Vagina (tissue), 2 donors: ENCODE measurements around the gene PHOSPHO1. TPM values are rescaled to one million over a fixed set of nuclear protein-coding genes. Genes with fewer than 3 reads are reported as not detected.

Source experiments
- DNase-seq, 2 donors: peaks; one replicate each; pipeline ENCODE4 v3.0.0-alpha.2; 2017; ENCODE audit errors: extremely low spot score in 2 of 2
- H3K27ac ChIP-seq: fragments of 200-600 bp; sonication (generic); one replicate; pipeline ENCODE4 v1.5.1; 2019
- H3K27me3 ChIP-seq: fragments of 200-600 bp; sonication (generic); one replicate; pipeline ENCODE4 v1.5.1; 2019
- H3K36me3 ChIP-seq, 2 donors: fragments of 200-600 bp; sonication (generic); one replicate each; pipeline ENCODE4 v1.5.1; 2017 to 2019
- H3K4me1 ChIP-seq: fragments of 200-600 bp; sonication (generic); one replicate; pipeline ENCODE4 v1.5.1; 2019
- H3K4me3 ChIP-seq, 2 donors: fragments of 200-600 bp; sonication (generic); 1 replicate in 1 of 2; 2 replicates in 1 of 2; pipeline ENCODE4 v1.5.1; 2016 to 2019
- H3K9me3 ChIP-seq: fragments of 200-600 bp; sonication (generic); one replicate; pipeline ENCODE4 v1.5.1; 2019
- CTCF ChIP-seq, 3 experiments: fragments of 450-650 bp in 2 of 3; fragments of 200-600 bp in 1 of 3; sonication (generic) in 1 of 3; IDR thresholded peaks; one replicate each; pipeline ENCODE4 v1.5.1; 2017 to 2019; ENCODE audit warnings: antibody characterized with exemption in 3 of 3, mild to moderate bottlenecking in 2 of 3, moderate library complexity in 2 of 3
- POLR2A ChIP-seq, 2 donors: fragments of 450-650 bp; IDR thresholded peaks; one replicate each; pipeline ENCODE4 v1.6.1; 2017; ENCODE audit warnings: antibody characterized with exemption in 2 of 2, mild to moderate bottlenecking in 2 of 2, moderate library complexity in 2 of 2
- POLR2AphosphoS5 ChIP-seq, 2 donors: sonication (generic); formaldehyde crosslinking; IDR thresholded peaks; one replicate each; pipeline ENCODE4 v1.9.0; 2017; ENCODE audit warnings: antibody characterized with exemption in 2 of 2, mild to moderate bottlenecking in 2 of 2, low read depth in 1 of 2; ENCODE audit not compliant: insufficient read depth in 1 of 2
- intact Hi-C: fragments of 100-400 bp; cut with DNase I; formaldehyde crosslinking; loops from one replicate; pipeline ENCODE4 v1.15.1; 2023
- total RNA-seq: library from RNA; depleted of rRNA; stranded (reverse); fragments of >200 nt; gene quantifications from one replicate; pipeline ENCODE4 v1.2.3, GENCODE V29; 2016

PHOSPHO1 gene
- total RNA-seq, 1 donor from 2014 or later: not detected

GRCh38 chr17:49252148-49252695 is 21.6 kb upstream of the PHOSPHO1 start:
- intact Hi-C loops: no loop called here
- TF ChIP-seq POLR2A (IDR thresholded peaks at IDR 0.05) (no peak), CTCF (IDR thresholded peaks at IDR 0.05) (no peak), POLR2AphosphoS5 (IDR thresholded peaks at IDR 0.05; ENCODE audit: insufficient read depth in 1 of 2, low read depth in 1 of 2) (no peak)
- H3K4me3 ChIP-seq: no peak overlapping the region
- no peak overlapping the region for H3K27ac ChIP-seq
- peaks cover 7% of the 10 kb centered on the region for H3K4me1 ChIP-seq
- no peaks in the 10 kb centered on the region for H3K36me3 ChIP-seq
- no peak for DNase-seq
- H3K27me3 ChIP-seq: no peaks in the 10 kb centered on the region
- no peaks in the 10 kb centered on the region for H3K9me3 ChIP-seq

- Histone ChIP-seq H3K27ac (no peak overlapping the region), H3K27me3 (no peaks in the 10 kb centered on the region), H3K9me3 (no peaks in the 10 kb centered on the region), H3K4me1 (peaks cover 7% of the 10 kb centered on the region), H3K4me3 (no peak overlapping the region), H3K36me3 (no peaks in the 10 kb centered on the region)
- TF ChIP-seq POLR2AphosphoS5 (IDR thresholded peaks at IDR 0.05; ENCODE audit: insufficient read depth in 1 of 2, low read depth in 1 of 2): no peak
- no peak for TF ChIP-seq CTCF (IDR thresholded peaks at IDR 0.05)
- TF ChIP-seq POLR2A (IDR thresholded peaks at IDR 0.05): no peak
- intact Hi-C loops: no loop called here
- no peak for DNase-seq
Observed at GRCh38 chr17:49249890-49250522, 19.4 kb upstream of the PHOSPHO1 start.

GRCh38 chr17:49249292-49249794 is 18.8 kb upstream of the PHOSPHO1 start:
- DNase-seq: no peak
- H3K4me3 ChIP-seq: no peak overlapping the region
- intact Hi-C loops: no loop called here
- H3K4me1 ChIP-seq: peaks cover 7% of the 10 kb centered on the region
- no peak overlapping the region for H3K27ac ChIP-seq
- H3K27me3 ChIP-seq: no peaks in the 10 kb centered on the region
- H3K9me3 ChIP-seq: no peaks in the 10 kb centered on the region
- TF ChIP-seq CTCF (IDR thresholded peaks at IDR 0.05) (no peak), POLR2AphosphoS5 (IDR thresholded peaks at IDR 0.05; ENCODE audit: insufficient read depth in 1 of 2, low read depth in 1 of 2) (no peak)
- H3K36me3 ChIP-seq: no peaks in the 10 kb centered on the region

GRCh38 chr17:49247944-49248343 is 17.4 kb upstream of the PHOSPHO1 start:
- H3K4me1 ChIP-seq: peaks cover 7% of the 10 kb centered on the region
- H3K27me3 ChIP-seq: no peaks in the 10 kb centered on the region
- no peak overlapping the region for H3K27ac ChIP-seq
- intact Hi-C loops: no loop called here
- TF ChIP-seq POLR2AphosphoS5 (IDR thresholded peaks at IDR 0.05; ENCODE audit: insufficient read depth in 1 of 2, low read depth in 1 of 2) (no peak), POLR2A (IDR thresholded peaks at IDR 0.05) (no peak), CTCF (IDR thresholded peaks at IDR 0.05) (no peak)
- H3K9me3 ChIP-seq: no peaks in the 10 kb centered on the region
- no peaks in the 10 kb centered on the region for H3K36me3 ChIP-seq
- no peak overlapping the region for H3K4me3 ChIP-seq
- DNase-seq: no peak

GRCh38 chr17:49244839-49245238 is 14.3 kb upstream of the PHOSPHO1 start:
- peaks cover 7% of the 10 kb centered on the region for H3K4me1 ChIP-seq
- H3K27ac ChIP-seq: no peak overlapping the region
- H3K4me3 ChIP-seq: no peak overlapping the region
- intact Hi-C loops: no loop called here
- H3K27me3 ChIP-seq: no peaks in the 10 kb centered on the region
- H3K9me3 ChIP-seq: no peaks in the 10 kb centered on the region
- no peak for DNase-seq
- TF ChIP-seq CTCF (IDR thresholded peaks at IDR 0.05) (no peak), POLR2AphosphoS5 (IDR thresholded peaks at IDR 0.05; ENCODE audit: insufficient read depth in 1 of 2, low read depth in 1 of 2) (no peak), POLR2A (IDR thresholded peaks at IDR 0.05) (no peak)
- no peaks in the 10 kb centered on the region for H3K36me3 ChIP-seq
